HG03039 (cell line): Measurements from ENCODE around the gene E2F1.
"Not testable (repeated sequence)": the region's sequence is repeated elsewhere in the genome, so short reads cannot be mapped to it uniquely, and the experiment has no call there.

Experiments
- ATAC-seq: cut with Tn5 transposase; IDR thresholded peaks from one replicate; pipeline ENCODE4 v1.9.1; 2021; ENCODE audit warnings: mild to moderate bottlenecking, moderate library complexity; ENCODE audit not compliant: unreplicated experiment

The E2F1 gene

DNA sequence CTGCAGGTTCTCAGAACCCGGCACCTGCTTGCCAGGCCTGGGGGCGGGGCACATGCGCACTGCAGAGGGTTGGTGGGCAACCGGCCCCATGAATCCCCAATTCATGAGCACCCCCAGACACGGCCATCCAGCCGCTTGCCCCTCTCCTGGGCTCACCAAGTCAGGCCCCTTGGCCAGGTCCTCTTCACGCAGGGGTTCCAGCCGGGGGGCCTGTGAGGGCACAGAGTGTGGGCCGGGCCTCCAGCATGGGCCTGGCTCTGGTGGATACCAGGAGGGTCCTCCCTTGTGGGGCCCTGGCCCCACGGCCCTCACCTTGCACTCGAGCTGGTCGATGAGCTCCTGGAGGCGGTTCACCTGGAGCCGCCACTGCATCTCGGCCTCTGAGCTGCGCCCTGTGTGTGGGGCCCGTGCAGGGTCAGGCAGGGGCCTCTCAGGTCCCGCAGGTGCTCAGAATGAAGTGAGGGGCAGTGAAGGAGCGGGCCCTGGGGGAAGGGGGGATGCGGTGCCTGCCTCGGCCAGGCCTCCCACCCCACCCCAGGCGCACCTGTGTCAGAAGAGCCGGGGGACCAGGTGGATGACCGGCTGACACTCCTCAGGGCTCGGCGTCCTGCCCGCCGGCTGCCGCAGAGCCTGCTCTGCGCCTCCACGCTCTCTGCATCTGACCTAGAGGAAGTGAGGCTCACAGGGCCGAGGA, 26.7 kb downstream of the E2F1 start:
- ATAC-seq, result no peak

DNA sequence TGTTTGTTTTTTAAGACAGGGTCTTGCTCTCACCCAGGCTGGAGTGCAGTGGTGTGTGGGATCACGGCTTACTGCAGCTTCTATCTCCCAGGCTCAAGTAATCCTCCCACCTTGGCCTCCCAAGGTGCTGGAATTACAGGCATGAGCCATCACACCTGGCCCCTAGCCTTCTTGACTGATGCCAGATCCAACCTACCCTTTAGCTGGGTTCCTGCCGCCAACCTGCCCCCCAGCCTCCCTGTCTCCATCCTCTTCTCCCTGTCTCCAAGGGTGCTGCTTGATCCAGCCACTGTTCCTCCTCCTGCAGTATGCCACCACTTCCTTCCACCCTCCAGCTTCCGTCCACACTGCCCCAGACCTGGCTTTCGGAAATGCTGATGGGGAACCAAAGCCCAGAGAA, 27.3 kb downstream of the E2F1 start:
- no peak for ATAC-seq

DNA sequence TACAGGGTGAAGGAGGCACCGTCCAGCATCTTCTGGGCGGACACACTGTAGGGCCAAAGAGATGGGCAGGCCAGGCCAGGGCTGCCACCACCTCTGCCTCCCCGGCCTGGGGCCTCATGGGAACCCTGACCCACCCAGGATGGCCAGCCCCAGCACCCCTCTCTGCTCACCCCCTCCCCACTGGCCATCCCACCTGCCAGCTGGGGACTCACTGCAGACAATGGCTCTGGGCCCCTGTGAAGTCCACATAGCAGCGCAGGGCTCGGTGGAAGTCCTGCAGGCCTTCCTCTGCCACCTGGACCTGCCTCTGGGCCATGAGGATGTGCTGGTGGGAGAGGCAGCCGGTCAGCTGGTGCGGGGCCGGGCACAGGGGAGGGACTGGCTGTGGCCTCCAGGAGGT, 27.7 kb downstream of the E2F1 start:
- no peak for ATAC-seq

DNA sequence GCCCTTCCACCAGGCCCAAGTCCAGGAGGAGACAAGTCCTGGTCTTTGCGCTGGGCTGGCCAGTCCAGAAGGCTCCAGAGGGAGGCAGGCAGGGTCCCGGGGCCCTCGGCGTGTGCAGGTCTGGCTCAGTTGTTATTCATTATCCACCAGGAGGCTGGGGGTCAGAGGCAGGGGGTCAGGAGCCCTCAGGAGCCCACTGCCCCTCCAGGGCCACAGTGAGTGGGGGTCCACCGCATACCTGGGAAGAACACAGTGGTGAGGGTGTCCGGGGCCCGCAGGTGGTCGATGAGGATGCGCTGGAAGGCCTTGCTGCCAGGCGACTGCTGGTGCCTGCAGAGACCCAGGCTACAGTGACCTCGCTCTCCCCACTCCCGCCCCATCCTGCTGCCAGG, 28.5 kb downstream of the E2F1 start:
- ATAC-seq, result no peak

DNA sequence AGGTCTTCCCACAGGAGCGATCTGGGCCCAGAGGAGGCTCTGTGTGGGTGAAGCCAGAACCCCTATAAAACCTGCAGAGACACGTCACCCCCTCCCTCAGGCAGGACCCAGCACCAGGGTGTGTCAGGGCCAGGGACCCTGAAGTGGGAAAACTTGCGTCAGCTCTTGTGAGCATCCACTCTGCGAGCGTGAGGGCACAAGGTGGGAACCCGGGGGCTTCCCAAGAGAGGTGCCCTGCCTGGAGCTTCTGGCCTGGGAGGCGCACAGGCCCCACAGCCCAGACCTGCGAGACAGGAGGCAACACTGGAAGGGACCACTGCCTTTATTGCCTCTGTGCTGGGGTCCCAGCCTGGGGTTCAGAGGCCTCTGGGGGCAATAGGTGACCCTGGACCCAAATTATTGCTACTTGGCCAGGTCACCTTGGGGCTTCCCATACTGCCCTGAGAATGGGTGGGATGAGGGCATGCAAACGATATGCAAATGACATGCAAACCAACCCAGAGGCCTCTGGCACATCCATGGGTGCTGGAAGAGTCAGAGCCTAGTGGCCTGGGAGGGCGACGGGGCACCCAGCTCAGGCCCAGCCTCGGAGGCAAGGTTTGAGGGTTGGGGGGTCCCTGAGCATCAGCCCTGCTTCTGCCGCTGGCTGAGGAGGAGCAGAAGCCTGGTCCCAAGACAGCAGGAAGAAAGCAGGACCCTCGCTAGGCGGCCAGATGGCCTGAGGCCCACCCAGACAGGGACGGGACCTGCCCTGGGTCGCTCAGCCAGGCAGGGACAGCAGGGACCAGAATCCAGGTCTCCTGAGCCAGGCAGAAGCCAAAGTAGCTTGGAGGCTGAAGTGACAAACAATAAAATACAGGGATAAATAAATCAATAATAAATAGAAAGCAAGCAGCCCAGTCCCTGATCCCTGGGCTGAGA, 29.1 kb downstream of the E2F1 start:
- ATAC-seq, result no peak

DNA sequence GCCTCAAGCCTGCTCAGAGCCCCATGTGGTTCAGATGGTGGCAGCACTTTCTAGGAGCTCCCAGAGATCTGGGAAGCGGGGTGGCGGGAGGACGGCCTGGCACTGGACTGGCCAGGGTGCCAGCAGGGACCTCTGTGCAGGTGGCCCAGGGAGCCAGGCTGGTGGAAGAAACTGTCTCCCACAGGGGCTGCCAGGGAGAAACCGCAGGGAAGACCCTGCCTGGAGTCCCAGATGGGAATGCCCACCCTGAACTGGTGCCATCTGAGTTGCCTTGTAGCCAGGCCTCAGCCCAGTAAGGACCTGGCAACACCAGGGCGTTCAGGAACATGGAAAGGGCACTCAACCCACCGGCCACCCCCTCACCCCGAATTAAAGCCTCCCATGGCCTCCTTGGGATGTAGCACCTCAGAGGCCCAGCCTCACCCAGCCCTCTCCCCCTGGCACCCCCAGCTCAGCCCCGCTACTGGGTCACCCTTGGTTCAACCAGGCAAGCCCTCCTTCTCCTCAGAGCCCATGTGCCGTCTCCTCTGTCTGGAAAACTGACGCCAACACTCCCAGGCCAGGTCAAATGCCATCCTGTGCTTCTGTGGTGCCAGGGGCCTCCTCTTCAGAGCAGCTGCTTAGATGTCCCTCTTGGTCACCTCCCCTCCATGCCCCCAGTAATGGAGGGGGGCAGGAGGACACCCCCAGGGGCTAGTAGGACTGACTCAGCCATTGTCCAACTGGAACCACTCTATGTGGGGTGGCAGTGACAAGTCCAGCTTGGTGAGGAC, 30.0 kb downstream of the E2F1 start:
- ATAC-seq, result no peak

GRCh38 chr20:33655164-33655563, 31.0 kb downstream of the E2F1 start:
- ATAC-seq, result no peak

DNA sequence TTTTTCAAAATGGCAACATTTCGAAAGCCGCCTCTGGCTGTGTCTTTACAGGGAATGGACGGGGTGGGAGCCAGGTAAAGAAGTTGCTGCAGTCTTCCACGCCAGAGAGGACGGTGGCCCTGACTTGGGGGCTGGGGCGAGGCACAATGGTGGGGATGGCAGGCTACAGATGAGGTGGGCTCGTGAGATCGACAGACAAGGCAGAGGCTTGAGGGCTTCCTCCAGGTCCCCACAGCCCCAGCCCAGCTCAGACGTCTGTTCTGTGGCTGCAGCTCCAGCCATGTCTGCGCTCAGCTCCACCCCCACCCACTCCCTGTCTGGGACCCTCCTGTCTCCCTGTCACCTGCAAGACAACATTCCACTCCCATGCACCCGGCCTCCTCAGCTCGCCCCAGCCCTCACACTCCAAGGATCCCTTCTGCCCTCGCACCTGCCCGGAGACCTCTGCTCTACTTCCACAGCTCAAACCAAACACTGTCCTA, 31.5 kb downstream of the E2F1 start:
- no peak for ATAC-seq

GRCh38 chr20:33653900-33654596, 32.1 kb downstream of the E2F1 start:
- no peak for ATAC-seq

DNA sequence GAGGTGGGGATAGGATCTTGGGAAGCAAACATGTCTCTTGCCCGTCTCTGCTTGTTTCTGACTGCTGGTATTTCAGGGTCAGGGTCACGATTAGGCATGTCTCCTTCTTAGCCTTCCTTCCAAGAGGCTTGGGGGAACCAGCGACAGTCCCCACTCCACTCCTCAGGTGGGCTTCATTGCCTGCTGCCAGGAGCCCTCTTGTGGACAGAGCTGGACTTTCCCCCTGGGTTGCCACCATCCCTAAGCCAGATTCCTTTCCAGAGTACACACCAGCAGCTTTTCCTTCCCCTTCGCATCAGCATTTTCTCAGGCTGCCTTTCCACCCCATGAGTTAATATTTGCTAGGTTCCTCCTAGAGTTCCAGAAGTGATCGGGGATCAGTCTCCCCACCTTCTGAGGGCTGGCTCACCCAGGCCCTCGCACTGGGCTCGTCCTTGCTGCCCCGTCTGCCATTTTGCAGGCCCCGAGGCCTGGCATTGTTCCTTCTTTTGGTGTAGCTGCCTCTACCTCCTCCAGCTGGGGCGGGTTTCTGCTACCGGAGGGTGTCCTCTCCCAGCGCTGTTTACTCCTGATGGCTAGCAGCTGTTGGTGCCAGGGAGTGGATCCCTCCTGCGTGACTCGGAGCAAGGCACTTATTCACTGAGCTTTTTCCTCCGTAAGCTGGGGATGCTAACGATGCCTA, 32.8 kb downstream of the E2F1 start:
- ATAC-seq, result no peak

- ATAC-seq, result no peak
Measured at GRCh38 chr20:33651562-33652048, 34.6 kb downstream of the E2F1 start.

DNA sequence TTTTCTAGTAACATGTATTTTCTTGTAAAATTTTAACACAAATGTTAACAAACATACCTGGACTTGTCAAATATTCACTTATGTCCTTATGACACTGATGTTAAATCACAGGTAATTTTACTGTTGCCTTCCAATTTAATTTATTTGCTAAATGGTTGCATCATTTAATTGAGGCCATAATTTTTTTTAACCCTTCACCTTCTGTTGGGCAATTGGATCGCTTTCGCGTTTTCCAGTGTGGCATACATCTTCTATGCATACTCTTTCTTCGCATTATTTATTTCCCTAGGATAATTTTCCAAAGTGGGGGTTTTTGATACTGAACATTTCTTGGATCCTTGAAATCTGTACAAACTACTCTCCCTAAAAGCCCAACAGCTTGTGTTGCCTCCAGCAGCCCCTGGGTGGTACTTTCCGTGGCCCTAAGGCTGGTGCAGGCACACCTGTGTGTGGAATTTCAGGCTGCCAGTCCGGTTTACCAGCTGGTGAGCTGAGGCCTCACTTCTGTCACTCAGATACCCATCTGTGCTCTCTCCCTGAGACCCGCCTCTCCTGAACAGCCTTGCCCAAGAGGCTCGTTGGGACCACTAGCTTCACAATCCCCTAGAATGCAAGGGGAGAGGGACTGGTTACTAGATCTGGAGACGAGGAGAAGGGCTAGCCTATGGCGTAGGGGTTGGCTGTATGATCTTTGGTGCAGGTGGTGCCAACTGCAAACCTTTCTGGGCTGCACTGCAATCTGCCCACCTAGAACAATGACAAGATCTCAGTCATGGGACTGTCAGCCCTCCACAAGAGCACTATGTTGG, 35.2 kb downstream of the E2F1 start:
- ATAC-seq, result no peak

DNA sequence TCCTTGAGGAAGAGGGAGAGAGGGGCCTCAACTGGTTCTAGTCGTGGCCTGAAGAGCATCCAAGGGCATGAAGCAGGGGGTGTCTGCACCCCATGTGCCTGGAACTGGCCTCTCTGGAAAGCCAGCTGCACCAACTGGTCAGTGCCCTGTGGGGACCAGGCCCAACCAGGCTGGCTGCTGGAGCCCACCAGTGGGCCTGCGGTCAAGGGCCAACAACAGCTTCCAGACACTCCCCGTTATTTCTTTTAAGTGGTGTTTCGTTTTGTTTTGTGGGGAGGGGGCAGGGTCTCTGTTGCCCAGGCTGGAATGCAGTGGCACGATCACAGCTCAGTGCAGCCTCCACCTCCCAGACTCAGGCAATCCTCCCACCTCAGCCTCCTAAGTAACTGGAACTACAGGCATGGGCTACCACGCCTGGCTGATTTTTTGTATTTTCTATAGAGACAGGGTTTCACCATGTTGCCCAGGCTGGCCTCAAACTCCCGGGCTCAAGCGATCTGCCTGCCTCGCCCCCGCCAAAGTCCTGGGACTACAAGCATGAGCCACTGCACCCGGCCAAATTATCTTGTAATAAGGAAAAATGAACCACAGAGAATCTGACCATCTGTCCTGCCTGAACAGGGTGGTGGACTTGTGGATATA, 36.0 kb downstream of the E2F1 start:
- no peak for ATAC-seq

GRCh38 chr20:33649201-33649681, 36.9 kb downstream of the E2F1 start:
- ATAC-seq, result no peak

GRCh38 chr20:33648396-33649004, 37.7 kb downstream of the E2F1 start:
- no peak for ATAC-seq

DNA sequence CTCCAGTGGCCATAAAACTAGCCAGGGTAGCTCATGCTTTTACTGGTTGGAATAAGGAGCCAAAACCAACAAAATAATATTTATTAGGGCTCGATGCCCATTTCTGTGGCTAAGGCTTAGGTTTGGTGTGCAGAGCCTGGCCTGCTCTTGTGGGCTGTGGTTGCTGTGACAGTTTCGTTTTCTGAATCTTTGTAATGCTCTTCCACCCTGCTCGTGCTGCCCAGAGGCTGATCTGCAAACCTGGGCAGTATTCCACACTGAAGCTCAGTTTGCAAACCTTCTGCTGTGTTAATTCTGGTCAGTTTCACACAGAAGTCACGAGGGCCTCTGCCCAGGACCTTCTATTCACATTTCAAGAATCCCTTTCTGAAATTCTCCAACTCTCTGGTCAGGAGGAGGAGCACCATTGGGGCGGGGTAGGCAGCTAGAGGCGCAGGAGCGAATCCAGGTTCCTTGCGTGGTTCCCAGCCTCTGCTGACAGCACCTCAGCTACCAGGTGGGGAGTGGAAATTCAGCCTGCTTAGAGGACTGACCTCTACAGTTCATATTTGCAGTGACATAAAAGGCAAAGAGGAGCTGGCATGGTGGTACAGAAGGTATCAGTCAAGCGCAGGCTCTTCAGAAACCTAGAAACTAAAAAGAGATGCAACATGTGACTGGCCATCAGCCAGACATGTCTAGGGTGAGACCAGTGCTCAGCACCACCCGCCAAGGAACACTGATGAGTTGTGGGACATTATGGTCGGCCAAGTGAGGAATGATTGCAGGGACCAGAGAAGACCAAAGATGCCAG, 38.4 kb downstream of the E2F1 start:
- no peak for ATAC-seq

DNA sequence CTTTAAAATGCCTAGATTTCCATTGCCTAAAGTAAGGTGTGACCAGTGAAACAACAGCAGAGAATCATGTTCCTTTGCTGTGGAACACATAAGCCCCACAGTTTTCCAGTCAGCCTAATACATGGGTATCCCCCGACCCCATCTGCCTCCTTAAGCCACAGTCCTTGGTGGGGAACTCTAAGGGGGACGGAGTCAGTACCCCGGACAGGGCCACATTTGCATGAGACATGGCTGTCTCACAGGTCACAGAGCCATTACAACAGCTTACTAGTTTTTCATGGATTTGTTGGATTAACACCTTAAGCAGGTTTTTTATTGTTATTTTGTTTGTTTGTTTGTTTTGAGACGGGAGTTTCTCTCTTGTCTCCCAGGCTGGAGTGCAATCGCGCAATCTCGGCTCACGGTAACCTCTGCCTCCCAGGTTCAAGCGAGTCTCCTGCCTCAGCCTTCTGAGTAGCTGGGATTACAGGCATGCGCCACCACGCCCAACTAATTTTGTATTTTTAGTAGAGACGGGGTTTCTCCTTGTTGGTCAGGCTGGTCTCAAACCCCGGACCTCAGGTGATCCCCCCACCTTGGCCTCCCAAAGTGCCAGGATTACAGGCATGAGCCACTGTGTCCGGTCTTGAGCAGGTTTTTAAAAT, 39.1 kb downstream of the E2F1 start:
- not testable (repeated sequence) for ATAC-seq
